WI38 (cell line): Measurements from ENCODE around the gene GRIN1.

Experiments used
- H3K4me3 ChIP-seq: 2 replicates; pipeline ENCODE4 v1.5.1; 2011; ENCODE audit warnings: low read depth, mild to moderate bottlenecking, control low read depth, low read length
- TF ChIP-seq, protein P1 (sequence below): IDR thresholded peaks from 2 replicates; pipeline ENCODE4 v1.5.1; 2012; ENCODE audit warnings: low read depth, mild to moderate bottlenecking, control low read depth, low read length

GRIN1 gene

DNA sequence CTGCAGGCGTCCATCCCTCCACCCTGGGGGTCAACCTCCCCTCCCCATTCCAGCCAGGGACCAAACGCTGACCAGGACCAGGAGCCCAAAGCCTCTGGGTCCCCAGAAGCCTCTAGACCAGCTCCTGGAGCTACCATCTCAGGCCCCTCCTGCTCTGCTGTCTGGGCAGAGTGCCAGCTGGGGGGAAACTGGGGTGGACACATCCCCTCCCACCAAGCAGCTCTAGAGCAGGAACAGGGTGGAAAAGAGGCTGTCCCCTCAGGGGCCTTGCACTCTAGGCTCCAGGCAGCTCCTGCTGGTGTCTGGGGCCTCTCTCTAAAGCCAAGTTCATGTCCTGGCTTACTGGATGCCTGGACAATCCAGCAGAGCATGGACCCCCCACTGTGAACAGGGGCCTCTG, 53.9 kb downstream of the GRIN1 start:
- TF ChIP-seq, protein P1, sequence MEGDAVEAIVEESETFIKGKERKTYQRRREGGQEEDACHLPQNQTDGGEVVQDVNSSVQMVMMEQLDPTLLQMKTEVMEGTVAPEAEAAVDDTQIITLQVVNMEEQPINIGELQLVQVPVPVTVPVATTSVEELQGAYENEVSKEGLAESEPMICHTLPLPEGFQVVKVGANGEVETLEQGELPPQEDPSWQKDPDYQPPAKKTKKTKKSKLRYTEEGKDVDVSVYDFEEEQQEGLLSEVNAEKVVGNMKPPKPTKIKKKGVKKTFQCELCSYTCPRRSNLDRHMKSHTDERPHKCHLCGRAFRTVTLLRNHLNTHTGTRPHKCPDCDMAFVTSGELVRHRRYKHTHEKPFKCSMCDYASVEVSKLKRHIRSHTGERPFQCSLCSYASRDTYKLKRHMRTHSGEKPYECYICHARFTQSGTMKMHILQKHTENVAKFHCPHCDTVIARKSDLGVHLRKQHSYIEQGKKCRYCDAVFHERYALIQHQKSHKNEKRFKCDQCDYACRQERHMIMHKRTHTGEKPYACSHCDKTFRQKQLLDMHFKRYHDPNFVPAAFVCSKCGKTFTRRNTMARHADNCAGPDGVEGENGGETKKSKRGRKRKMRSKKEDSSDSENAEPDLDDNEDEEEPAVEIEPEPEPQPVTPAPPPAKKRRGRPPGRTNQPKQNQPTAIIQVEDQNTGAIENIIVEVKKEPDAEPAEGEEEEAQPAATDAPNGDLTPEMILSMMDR, result no peak
- H3K4me3 ChIP-seq, result no peak overlapping the region

DNA sequence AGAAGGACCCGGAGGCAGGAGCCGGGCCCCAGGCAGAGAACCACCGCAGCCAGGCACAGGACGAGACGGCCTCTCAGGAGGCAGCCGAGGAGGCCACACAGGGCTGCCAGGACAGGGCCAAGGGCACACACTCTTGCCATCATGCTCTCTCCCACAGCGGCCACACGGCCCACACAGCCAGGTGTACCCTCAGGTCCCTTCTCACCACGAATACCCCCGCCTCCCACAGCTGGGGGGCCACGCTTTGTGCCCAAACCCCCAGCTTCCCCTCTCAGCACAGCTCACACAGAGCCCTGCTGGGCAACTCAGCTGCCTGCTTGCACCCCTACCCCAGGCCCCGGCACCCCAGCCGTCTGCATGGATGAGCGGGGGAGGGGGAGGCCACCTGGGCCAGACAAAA, 54.8 kb downstream of the GRIN1 start:
- TF ChIP-seq, protein P1, result no peak

DNA sequence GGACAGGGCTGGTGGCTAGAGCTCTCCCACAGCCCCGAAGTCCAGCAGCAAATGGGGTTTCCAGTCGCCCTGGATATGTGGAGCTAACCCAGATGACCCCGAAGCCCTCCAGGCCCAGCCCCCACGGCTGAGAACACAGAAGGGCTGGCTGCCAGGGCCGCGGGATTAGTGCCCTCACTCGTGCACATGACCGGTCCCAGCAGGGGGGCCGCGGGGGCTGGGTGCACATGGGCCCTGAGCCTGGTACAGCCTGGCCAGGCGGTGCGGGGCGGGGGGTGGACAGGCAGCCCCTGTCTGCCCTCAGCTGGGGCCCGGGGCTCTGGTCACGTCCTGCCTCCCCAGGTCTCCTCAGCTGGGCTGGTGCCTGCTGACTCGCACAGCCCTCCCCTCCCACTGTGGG, 55.4 kb downstream of the GRIN1 start:
- no peak overlapping the region for H3K4me3 ChIP-seq
- TF ChIP-seq, protein P1, result no peak

More for the DNA sequence above, 54.8 kb downstream of the GRIN1 start:
- no peak overlapping the region for H3K4me3 ChIP-seq

DNA sequence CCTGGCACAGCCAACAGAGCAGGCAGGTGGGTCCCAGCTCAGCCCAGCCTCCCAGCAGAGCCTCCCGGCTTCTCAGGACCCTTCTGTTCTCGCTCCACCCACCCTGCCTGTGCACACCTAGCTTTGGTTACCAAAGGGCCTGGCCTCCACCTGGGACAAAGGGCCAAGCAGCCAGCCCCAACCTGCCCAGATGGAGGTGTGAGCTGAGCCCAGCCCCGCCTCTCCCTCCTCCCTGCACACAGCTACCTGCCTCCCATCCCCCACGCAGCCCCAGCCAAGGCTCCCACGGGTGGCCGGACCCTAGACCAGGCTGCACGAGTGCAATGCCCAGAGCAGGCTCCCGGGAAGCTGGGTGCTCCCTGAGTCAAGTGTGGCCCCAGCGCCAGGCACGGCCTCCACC, 56.0 kb downstream of the GRIN1 start:
- no peak overlapping the region for H3K4me3 ChIP-seq
- TF ChIP-seq, protein P1, result no peak

DNA sequence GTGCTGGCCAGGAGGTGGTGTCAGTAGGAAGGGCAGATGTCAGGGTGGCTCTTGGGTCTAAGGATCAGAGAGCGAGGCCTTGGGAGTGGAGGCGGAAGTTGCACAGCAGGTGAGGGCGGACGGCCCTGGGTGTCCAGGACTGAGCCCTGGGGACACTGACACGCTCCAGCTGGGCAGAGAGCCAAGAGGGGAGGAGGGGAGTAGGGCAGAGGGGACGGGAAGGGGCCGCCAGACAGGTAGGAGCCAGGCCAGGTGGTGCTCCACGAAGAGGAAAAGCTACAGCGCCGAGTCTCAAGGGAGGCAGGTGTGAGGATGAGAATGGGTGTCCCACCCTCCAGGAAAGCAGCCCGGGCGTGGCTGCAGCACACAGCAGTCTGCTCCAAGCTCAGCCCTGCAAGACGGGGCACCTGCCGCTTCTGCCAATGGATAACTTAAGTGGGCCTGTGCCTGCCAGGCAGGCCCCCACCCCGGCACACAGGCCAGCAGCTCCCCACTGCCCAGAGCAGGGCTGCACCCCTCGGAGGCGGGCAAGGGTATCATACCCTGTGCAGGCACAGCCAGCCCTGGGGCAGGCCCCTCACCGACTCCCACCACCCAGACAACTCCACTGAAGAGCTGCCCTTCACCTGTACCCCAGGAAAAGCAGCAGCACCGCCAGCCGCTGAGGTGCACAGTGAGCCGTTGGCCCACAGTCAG, 56.7 kb downstream of the GRIN1 start:
- TF ChIP-seq, protein P1, result no peak
- no peak overlapping the region for H3K4me3 ChIP-seq

DNA sequence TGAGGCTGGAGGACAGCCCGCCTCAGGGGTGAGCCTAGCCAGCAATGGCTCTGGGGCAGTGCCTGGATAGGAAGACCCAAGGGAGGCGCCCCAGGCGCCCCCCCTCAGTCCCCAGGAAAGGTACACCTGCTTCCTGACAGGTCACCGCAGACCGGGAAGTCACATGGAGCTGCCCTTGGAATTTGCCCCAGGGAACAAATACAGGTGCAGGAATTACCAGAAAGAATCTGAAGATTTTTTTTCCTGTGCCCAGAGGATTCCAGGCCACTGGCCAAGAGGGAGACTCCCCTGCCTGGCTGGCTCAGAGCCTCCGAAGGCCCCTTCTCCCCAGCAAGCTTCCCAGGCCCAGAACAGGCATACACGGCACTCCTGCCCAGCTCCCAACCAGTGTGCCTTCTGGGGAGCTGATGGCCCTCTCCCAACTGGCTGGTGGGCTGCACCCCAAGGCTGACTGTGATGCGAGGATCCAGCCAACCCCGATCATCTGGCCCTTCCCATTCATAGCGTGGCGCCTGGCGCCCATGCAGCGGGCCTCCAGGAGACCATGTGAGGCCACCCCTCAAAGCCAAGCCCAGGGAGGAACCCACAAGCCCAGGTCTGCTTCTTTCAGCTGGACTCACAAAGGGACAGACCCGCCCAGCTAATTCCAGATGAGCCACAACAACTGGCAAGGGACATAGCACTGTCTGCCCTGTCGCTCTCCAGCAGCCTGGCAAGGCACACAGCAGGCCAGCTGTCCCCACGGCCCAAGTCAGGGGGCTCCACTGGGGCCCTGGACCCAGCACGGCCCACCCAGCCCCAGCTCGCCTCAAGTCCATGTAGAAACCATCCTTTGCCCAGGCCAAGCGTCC, 59.3 kb downstream of the GRIN1 start:
- TF ChIP-seq, protein P1, result no peak
- H3K4me3 ChIP-seq, result peak overlapping the region; percentile 17; the same call in 1 of the 2 replicates

DNA sequence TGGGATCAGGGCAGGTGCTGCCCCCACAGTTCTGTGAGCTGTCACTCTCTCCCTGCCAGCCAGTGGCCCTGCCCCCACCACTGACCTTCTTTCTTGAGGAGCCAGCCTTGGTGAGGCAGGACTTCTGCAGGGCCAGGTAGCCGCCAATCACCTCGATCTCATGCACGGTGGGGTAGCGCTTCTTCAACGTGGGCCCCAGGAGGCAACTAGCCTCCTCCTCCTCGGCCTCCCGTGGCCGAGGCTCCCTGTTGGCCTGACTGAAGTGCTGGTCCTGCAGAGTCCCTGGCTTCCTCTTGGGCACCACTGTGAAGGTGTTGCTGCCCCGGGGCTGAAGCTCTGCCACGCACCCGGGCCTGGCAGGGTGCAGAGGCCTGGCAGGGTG, 59.9 kb downstream of the GRIN1 start:
- peak overlapping the region; percentile 58 for H3K4me3 ChIP-seq
- TF ChIP-seq, protein P1, result no peak
